NCI-H1417 (cell line): Measurements from ENCODE around the gene HMCN1.

Experiments used
- DNase-seq, 3 experiments: peaks; one replicate each; lab custom pipeline; 2025; lab: John Stamatoyannopoulos, UW

The HMCN1 gene

DNA sequence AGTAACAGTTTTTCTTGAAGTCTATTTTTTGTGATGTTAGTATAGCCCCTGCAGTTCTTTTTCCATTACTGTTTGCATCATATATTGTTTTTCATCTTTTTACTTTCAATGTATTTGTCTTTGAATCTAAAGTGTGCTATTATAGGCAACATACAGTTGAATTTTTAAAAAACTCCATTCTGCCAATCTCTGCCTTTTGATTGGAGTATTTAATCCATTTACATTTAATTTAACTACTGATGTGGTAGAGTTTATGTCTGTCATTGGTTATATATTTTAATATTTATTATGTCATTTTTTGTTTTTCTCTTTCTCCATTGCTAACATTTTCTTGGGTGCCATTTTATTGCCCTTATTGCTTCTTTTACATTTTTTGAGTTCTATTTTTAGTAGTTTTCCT lies 296.3 kb downstream of the HMCN1 start:
- DNase-seq, result no peak

- DNase-seq, result peak in 1 of 3 experiments; percentile 18
Observed at GRCh38 chr1:186033847-186034271, 299.7 kb downstream of the HMCN1 start.

- no peak for DNase-seq
Observed at GRCh38 chr1:186042230-186042629, 308.0 kb downstream of the HMCN1 start.

DNA sequence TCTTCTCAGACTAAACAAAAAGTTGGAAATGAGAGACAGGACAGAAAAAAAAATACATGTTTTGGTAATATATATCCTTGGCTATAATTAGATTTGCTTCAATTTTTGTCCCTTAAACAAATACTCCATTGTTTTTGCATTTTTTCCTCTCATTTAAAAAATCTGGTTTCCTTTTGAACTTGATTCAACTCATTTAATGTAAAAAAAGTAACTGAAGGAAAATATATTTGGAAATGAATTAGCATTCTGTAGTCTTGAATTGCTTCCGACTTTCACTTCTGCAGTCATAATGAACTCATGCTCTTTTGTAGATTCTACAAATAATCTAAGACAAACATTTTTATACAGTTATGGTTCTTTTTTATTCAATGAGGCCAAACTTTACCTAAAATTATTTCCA lies 309.1 kb downstream of the HMCN1 start:
- DNase-seq, result no peak

- no peak for DNase-seq
Observed at GRCh38 chr1:186044079-186044685, 310.0 kb downstream of the HMCN1 start.

DNA sequence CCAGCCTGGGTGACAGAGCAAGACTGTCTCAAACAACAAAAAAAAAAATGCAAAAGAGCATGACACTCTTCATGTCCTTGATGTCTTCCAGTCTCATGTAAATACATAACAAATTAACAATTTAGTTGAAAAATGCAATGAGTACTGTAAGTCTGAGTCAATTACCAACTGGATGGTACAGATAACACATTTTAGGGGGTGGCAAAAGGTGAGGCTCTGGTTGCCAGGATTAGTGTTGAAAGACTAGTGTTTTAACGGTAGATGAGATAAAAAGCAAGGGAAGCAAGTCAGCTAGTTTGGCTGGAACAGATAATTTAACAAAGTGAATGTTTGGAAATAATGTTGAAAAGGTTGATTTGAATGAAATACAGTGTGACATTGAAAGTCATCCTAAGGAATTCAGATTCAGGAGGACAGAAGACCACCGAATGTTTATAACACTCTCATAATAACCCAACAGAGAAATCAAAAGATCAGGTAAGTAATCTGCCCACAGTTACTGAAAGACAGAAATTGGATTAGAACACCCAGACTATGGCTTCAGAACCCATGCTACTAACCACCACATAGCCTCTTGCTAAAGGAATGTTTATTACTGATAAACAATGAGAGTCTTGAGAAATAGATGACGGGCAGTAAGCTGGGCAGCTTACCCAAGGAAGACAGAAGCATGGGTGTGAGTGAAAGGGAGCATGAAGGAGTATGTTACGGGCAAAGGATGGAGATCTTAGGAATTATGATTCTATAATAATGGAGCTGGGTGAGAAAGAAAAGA lies 312.4 kb downstream of the HMCN1 start:
- no peak for DNase-seq

GRCh38 chr1:186050360-186050759 lies 316.2 kb downstream of the HMCN1 start:
- DNase-seq, result no peak

DNA sequence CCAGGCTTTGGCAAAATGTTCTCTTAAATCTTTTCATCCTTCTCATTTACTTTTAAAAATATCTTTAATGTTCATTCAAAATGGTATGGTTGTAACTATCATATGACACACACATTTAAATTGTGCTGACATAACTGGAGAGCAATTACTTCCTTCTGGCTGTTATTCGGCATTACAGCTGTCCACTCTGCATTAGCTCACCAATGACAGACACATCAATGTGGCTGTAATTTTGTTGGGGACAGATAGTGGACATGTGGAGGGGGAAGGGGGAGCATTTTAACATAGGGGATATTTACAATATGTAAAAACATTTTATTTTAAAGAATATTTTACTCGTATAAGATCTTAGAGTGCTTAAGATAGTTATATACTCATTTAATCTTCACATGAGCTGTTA lies 319.8 kb downstream of the HMCN1 start:
- DNase-seq, result no peak

DNA sequence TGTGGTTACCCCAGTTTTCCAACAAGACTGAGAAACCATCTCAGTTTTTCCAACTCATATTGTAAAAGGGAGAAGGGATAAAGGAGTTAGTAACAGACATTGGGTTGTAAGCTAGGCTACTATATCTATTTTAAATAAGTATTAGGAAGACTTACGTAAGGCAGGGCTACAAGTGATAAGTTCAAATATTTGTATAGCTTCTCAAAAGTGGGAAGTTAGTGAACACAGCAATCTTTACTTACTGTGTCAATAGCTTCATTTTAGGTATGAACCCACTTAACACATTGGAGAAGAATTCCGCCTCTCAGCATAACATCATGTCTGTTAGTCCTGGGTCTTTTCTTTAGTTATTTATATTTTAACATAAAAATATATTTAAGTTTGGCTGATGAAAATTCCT lies 320.7 kb downstream of the HMCN1 start:
- DNase-seq, result no peak

DNA sequence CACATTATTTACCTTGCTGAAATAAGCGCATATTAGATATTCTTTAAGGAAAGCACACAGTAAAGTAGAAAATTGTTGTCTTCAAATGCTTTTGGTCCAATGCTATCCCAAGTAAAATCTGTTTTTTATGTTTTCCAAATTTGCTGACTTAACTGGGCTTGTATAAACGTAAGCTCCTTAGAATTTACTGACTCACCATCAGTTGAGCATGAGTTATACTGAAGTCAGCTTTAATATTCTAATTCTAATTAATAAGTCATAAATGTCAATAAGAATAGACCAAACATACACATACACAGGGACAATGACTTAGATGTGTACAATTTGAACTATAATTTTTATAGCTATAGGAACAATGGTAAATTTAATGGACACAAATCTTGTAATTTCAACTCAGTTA lies 321.7 kb downstream of the HMCN1 start:
- no peak for DNase-seq

DNA sequence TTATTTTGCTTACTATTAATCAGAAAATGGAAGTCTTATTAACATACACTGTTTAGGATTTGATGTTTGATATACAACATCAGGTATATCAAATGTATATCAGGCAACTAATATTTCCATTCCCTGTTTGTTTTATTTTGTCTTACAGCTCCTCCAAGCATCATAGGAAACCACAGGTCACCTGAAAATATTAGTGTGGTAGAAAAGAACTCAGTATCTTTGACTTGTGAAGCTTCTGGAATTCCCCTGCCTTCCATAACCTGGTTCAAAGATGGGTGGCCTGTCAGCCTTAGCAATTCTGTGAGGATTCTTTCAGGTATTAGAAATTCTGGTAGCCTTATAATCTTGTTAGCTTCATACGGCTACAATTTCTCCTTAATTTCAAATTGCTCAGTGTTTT lies 322.9 kb downstream of the HMCN1 start:
- DNase-seq, result no peak

- DNase-seq, result peak in 2 of 3 experiments; percentile 16 to 67
Observed at GRCh38 chr1:186059311-186059710, 325.1 kb downstream of the HMCN1 start.

DNA sequence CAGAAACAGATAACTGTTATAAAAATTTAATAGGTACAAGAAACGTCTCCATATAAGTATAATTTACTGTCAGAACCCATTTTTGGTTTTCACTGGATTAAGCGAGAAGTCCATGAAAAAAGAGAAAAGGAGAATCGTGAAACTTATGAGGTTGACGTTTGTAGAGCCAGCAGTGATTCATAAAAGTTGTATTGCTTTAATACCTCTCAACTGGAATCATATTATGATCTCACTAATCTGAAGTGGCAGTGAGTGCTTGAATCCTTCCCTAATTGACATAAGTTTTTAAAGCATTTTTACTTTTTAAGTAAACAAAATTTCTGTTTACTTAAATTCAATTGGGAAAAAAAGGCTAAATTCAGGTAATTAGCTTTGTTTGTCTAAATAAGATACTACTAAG lies 325.6 kb downstream of the HMCN1 start:
- no peak for DNase-seq

- DNase-seq, result no peak
Observed at GRCh38 chr1:186060226-186060625, 326.0 kb downstream of the HMCN1 start.

DNA sequence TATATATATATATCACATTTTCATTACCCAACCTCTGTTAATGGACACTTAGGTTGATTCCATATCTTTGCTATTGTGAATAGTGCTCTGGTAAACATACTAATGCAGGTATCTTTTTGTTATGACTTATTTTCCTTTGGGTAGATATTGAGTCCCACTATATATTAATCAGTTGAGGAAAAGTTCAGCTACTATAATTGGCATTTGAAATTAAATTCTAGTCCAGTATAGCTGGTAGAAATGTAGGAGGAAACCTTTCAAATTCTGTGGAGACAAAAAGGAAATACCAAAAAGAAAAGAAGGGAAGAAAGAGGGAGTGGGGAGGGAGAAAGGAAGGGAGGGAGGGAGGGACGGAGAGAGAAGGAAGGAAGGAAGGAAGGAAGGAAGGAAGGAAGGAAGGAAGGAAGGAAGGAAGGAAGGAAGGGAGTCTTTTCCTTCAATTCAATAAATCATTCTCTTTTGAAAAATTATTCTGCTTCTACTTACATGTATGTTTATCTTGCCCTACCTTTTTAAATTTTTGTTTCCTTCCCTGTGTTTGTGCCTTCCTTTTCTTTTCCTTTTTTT lies 329.0 kb downstream of the HMCN1 start:
- no peak for DNase-seq

DNA sequence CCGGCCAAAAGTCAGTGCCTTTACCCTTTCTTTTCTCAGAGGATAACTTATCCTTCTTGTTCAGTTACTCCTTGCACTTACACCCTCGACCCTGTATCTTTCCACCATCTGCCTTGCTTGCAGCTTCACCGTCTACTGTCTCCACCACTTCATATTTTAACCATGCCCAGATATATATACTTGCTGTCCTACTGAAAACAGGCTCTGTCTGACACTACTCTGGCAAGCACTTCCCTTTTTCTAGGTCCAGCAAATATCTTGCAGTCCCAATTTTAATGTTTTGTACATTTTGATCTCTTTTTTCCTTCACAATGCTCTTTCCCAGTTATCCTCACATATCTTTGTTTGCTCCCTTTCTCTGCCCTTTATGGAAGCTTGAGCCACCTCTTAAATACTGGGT lies 332.2 kb downstream of the HMCN1 start:
- no peak for DNase-seq

- DNase-seq, result no peak
Observed at GRCh38 chr1:186073697-186074096, 339.5 kb downstream of the HMCN1 start.

GRCh38 chr1:186076006-186076405 lies 341.8 kb downstream of the HMCN1 start:
- no peak for DNase-seq

DNA sequence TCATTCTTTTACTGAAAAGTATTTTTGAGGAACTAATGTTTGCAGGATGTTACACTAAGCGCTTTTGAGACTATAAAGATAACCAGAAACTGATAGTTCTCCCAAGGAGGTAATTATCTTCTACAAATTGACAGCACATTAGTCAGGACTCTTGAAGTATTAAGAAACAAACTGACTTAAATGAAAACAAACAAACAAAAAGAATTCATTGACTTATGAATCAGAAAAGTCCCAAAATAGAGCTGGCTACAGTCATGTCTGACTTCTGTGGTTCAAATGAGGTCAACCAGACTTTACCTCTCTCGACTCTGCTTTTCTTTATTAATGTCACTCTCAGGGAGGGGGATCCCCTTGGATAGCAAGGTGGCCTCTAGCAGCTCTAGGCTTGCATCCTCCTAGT lies 344.1 kb downstream of the HMCN1 start:
- no peak for DNase-seq

GRCh38 chr1:186079084-186079684 lies 345.0 kb downstream of the HMCN1 start:
- no peak for DNase-seq

DNA sequence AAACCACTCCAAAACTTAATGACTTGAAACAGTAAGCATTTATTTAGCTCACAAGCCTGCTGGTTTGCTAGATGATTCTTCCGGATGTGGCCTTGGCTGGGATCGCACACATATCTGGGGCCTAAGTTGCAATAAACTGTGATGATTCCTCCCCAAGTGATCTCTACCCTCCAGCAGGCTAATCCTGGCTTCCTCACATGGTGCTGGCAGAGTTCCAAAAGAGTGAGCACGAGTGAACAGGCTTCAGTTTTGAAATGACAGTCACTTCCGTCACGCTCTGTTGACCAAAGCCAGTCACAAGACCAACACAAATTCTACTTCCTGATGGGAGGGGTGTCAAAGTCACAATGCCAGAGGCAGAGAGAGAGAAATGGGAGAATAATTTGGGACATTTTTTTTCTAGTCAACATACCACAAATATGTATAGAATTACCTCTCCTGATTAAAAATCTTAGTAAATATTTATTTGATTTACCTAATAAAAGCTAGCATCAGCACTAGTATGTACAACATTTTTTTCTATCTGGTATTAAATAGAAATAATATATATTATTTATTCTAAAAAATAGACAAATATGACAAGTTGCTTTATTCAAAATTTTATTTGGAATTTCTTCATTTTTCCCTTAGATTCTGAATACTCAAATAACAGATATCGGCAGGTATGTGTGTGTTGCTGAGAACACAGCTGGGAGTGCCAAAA lies 348.2 kb downstream of the HMCN1 start:
- peak; percentile 90 to 100 (median 98) for DNase-seq

DNA sequence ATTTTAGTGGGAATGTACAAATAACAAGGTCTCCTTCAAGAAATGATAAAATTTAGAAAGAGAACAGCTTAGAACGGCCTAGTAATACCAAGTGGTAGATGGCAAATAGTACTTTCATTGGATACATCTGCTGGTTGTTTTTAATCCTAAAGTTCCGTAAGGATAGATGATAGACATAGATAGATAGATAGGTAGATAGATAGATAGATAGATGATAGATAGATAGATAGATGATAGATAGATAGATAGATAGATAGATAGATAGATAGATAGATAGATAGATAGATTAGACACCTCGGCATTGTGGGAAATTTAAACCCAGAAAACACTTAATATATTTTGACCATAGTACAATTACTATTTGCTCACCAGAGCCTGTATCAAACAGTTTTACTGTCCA lies 352.4 kb downstream of the HMCN1 start:
- DNase-seq, result no peak
